ENCODE results near the gene MUC5B.

DNA sequence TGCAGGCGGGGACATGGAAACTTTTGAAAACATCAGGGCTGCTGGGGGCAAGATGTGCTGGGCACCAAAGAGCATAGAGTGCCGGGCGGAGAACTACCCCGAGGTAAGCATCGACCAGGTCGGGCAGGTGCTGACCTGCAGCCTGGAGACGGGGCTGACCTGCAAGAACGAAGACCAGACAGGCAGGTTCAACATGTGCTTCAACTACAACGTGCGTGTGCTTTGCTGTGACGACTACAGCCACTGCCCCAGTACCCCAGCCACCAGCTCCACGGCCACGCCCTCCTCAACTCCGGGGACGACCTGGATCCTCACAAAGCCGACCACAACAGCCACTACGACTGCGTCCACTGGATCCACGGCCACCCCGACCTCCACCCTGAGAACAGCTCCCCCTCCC lies 19.4 kb downstream of the MUC5B start:
- TF ChIP-seq EZH2phosphoT487 (IDR thresholded peaks at IDR 0.05; ENCODE audit: insufficient read depth, low read depth): no peak
- TF ChIP-seq EZH2 (IDR thresholded peaks at IDR 0.05; ENCODE audit: insufficient read depth, poor library complexity, severe bottlenecking): no peak
